ENCODE measurements around the gene CAPN5. TPM values are rescaled to one million over a fixed set of nuclear protein-coding genes. Genes with fewer than 3 reads are reported as not detected.

Gene CAPN5
- total RNA-seq, 2 experiments from 2014 or later = 2.2 to 2.4 TPM

GRCh38 chr11:77171254-77171653 lies 104.5 kb downstream of the CAPN5 start:
- Mint-ChIP-seq H3K9me3 (no peaks in the 10 kb centered on the region), H3K27ac (no peak overlapping the region), H3K36me3 (no peaks in the 10 kb centered on the region), H3K4me3 (no peak overlapping the region), H3K27me3 (no peaks in the 10 kb centered on the region), H3K4me1 (no peaks in the 10 kb centered on the region)
- DNase-seq = no peak

GRCh38 chr11:77171885-77172665 lies 105.3 kb downstream of the CAPN5 start:
- no peak overlapping the region for H3K27ac Mint-ChIP-seq
- H3K9me3 Mint-ChIP-seq = no peaks in the 10 kb centered on the region
- H3K4me3 Mint-ChIP-seq = no peak overlapping the region
- no peaks in the 10 kb centered on the region for H3K36me3 Mint-ChIP-seq
- no peaks in the 10 kb centered on the region for H3K4me1 Mint-ChIP-seq
- no peak for DNase-seq
- no peaks in the 10 kb centered on the region for H3K27me3 Mint-ChIP-seq

- Mint-ChIP-seq H3K4me1 (no peaks in the 10 kb centered on the region), H3K27me3 (no peaks in the 10 kb centered on the region), H3K36me3 (no peaks in the 10 kb centered on the region), H3K4me3 (no peak overlapping the region), H3K9me3 (no peaks in the 10 kb centered on the region), H3K27ac (no peak overlapping the region)
- DNase-seq = no peak
Observed at GRCh38 chr11:77172666-77172982, 105.9 kb downstream of the CAPN5 start.

GRCh38 chr11:77173494-77173893 lies 106.7 kb downstream of the CAPN5 start:
- Mint-ChIP-seq H3K27ac (no peak overlapping the region), H3K4me1 (no peaks in the 10 kb centered on the region), H3K9me3 (peaks cover 3% of the 10 kb centered on the region), H3K36me3 (no peaks in the 10 kb centered on the region), H3K4me3 (no peak overlapping the region), H3K27me3 (no peaks in the 10 kb centered on the region)
- DNase-seq = no peak

- Mint-ChIP-seq H3K4me1 (no peaks in the 10 kb centered on the region), H3K36me3 (no peaks in the 10 kb centered on the region), H3K9me3 (peaks cover 3% of the 10 kb centered on the region), H3K27ac (no peak overlapping the region), H3K4me3 (no peak overlapping the region), H3K27me3 (no peaks in the 10 kb centered on the region)
- DNase-seq = no peak
Observed at GRCh38 chr11:77174559-77174958, 107.8 kb downstream of the CAPN5 start.

- H3K36me3 Mint-ChIP-seq = no peaks in the 10 kb centered on the region
- H3K4me1 Mint-ChIP-seq = no peaks in the 10 kb centered on the region
- no peaks in the 10 kb centered on the region for H3K27me3 Mint-ChIP-seq
- H3K9me3 Mint-ChIP-seq = peaks cover 3% of the 10 kb centered on the region
- no peak overlapping the region for H3K27ac Mint-ChIP-seq
- no peak overlapping the region for H3K4me3 Mint-ChIP-seq
- no peak for DNase-seq
Observed at GRCh38 chr11:77175021-77175842, 108.5 kb downstream of the CAPN5 start.

Other genes with a start within 250 kb of the CAPN5 start
- gene ACER3, start 206.1 kb upstream of the CAPN5 start, total RNA-seq = 10 to 100 TPM; 10.7 to 11.6 TPM
- not detected for gene B3GNT6, start 32.6 kb upstream of the CAPN5 start, total RNA-seq
- gene OMP, start 35.9 kb downstream of the CAPN5 start, total RNA-seq = not detected
- gene MYO7A, start 61.3 kb downstream of the CAPN5 start, total RNA-seq = under 1 TPM; 0.06 to 0.16 TPM
- gene GDPD4, start 234.7 kb downstream of the CAPN5 start, total RNA-seq = not detected

All from activated naive CD8-positive, alpha-beta T cell treated with anti-CD3 and anti-CD28 coated beads for 36 hours (primary cell).